Measurements from ENCODE around the gene GALNT18. TPM values are rescaled to one million over a fixed set of nuclear protein-coding genes. Genes with fewer than 3 reads are reported as not detected.

GALNT18 gene
- total RNA-seq, 1 donor from 2014 or later: 0.53 TPM

DNA sequence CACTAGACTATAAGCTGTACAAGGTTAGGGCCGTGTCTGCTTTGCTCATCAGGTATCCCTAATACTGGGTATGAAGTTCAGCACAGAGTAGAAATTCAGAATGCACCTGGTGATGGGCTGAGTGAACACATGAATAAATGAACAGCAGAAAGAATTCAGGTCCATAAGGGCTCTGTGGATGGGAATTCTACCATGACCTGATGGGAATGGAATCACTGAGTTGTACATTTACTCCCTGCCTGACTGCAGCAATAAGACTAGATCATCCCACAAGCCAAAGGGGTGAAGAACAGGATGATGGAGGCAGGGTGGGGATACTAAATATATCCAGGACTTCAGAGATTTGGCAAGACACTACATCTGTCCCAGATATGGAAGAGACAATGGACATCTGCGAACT is 182.2 kb downstream of the GALNT18 start:
- no peak for DNase-seq (ENCODE audit: low read depth, low spot score)

DNA sequence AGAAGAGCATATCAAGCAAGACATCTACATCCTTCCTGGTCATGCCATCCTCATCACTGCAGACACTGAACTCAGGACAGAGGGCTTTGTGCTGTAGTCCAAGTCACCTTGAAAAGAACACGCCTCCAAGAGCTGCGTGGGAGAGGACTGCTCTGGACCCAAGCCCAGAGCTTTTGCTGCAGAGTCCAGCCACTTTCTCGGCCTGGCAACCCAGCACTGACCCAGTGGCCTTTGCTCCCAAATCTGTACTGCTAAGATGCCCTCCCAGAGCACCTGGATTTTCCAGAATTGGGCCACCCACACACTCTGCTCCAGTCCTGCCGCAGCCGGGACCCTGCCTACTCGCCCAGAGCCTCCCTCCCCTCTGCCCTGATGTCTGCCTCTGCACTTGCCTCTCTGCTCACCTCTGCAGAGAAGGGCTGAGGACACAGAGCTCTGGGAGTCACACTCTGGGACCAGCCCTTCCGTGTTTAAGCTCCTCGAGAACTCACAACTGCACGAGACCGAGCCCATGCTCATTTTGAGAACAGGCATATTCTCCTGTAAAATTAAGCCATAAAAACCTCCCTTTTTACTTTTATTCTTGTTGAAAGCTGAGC is 185.0 kb downstream of the GALNT18 start:
- no peak for DNase-seq (ENCODE audit: low read depth, low spot score)

DNA sequence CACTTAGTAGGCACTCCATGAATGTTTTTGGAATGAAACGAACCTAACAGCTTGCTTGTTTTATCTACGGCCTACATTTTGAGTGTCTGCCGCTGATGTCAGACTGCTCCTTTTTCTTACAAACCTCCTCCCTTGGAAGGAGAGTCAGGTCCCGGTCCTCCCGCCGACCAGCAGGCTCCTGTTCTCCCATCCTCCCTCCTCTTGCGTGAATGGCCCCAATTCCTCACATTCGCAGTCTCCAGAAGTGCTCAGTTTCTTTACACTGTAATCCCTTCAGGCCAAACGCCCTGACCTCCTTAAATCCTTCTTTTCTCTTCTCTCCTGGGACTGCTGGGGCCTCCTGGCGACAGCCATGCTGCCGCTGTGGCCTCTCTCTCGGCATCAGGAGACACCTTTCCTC is 186.2 kb downstream of the GALNT18 start:
- no peak for DNase-seq (ENCODE audit: low read depth, low spot score)

DNA sequence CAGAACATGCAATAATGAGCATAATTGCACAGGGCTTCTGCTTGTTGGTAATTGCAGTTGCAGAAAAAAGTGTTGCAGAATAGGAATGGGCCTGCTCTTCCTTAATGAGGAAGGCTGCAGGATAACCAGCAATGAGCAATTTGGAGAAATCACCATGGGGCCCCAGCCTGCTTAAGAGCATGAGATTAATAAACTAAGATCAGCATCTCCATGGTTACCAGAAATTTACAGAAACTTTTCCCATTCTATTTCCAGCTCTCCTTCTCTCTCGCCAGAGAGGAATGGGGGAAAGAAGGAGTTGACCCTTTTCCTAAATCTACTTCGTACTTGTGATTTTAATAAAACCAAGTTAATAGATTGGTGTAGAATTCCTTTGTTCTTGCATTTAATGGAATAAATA is 187.8 kb downstream of the GALNT18 start:
- no peak for DNase-seq (ENCODE audit: low read depth, low spot score)

DNA sequence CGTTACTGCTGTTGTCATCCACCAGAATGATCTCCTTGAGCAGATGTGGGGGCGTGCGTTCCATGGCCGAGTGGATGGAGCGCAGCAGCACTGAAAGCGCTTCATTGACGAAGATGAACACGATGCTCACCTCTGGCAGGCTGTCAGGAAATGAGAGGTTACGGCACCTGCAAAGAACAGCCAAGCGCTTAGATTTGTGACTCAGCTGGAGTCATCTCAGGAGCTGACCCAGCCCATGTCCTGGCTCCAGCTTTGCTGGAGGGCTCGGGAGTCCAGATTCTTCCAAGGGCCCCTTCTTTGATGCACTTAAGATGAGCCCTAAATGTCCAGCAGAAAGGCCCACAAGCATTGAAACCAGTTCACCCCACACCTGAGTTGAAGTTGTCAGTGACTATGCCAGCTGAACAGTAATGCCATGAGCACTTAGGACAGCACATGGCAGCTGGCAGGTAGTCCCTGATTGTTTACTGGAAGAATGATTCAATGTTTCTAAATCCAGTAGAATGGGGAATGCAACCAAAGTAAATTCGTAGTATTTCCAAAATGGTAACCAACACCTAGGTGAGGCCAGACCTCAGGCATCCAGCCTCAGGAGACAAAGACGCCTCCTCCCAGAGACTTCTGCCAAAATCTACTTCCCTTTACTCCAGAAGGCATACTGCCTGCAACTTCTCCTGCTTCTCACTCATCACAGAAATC is 189.0 kb downstream of the GALNT18 start:
- DNase-seq (ENCODE audit: low read depth, low spot score): no peak

DNA sequence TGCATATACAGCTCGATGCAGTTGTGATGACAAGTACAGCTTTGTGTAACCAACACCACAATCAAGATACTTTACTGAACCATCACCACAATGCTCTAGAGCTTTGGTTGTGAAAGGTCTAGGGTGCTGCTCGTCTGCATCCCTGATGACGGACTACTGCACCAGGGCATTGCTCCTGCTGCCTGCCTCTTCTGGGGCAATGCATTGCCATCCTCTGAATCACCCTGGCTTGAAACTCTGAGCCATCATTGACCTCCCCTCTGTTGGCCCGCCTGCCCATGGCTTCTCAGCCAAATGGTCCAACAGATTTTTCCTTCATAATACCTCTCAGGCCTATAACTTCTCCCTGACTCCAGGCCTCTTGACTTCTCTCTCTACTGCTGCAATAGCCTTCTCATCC is 191.4 kb downstream of the GALNT18 start:
- no peak for DNase-seq (ENCODE audit: low read depth, low spot score)

DNA sequence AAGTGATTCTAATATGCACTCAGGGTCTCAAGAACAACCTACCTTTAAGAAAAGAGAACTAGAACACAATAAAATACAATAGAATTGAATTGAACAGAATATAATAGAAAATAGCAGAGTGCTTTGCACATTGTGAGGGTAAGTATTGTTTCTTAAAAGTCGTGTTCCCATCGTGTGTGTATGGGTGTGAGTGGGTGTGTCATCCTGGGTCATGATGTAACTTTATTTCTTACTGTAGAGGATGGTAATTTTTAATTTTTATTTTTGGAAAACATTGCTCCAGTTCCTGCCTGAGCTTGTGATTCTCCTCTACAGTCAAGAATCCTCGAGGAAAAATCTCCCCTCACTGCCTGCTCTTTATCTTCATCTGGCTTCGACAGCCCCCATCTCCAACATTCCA is 193.1 kb downstream of the GALNT18 start:
- no peak for DNase-seq (ENCODE audit: low read depth, low spot score)

DNA sequence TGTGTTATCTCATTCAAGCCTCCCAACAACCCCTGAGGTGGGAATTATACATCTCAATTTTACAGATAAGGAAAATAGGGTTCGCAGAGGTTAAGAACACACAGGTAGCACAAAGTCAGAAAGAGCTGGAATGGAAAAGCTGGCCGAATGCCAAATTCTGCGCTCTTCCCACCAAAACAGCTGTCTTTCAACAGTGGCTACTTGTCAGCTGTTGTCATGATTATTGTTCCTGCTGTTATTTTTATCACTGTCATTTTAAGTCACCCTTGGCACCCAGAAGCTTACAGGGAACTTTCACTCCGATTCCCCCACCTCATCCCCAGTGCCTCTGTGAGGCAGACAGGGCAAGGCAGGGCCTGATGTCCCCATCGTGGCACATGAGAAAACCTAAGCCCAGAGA is 194.3 kb downstream of the GALNT18 start:
- DNase-seq (ENCODE audit: low read depth, low spot score): no peak

DNA sequence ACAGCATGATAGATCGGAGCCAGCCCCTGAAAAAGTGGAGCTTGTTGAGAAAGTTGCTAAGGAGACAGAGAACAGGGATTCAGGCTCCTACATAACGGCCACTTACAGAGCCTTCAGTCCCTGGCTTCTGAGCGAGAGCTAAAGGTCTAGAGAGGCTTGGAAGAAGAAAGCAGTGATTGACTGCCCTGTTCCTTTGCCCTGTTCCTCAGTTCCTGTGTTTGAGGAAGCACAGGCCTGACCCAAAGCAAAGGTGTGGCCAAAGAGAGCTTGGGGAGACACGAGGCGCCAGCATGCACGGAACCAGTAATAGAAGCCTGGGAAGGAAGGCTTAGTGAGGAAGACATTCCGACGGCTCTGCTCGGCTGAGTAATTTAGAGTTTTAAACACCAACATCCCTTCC is 194.7 kb downstream of the GALNT18 start:
- no peak for DNase-seq (ENCODE audit: low read depth, low spot score)

DNA sequence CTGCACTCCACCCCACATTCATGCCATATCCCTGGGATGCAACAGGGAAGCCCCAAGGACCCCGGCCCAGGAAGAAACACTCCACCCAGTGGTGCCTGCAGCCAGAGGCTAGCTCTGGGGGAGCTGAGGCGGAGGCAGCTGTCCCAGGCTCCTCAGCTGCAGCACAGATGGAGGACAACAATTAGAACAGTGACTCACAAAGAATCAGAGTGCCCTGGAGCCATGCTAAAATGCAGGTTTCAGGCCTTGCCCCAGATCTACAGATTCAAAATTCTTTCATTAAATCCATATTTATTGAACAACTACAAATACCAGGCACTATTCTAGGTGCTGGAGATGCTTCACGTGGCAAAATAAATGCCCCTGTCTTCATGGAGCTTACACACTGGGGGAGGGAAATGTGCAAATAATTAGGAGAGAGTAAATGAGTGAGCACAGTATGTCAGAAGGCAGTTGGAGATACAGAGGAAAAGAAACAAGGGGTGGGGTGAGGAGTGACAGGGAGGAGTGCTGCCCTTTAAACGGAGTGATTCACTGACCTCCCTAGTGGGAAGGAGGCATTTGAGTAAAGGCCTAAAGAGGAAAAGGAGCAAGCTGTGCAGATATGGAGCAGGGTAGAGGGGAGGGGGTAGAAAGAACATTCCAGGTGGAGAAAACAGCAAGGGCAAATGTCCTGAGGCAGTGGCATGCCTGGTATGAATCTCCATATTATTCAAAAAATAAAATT is 195.4 kb downstream of the GALNT18 start:
- no peak for DNase-seq (ENCODE audit: low read depth, low spot score)

DNA sequence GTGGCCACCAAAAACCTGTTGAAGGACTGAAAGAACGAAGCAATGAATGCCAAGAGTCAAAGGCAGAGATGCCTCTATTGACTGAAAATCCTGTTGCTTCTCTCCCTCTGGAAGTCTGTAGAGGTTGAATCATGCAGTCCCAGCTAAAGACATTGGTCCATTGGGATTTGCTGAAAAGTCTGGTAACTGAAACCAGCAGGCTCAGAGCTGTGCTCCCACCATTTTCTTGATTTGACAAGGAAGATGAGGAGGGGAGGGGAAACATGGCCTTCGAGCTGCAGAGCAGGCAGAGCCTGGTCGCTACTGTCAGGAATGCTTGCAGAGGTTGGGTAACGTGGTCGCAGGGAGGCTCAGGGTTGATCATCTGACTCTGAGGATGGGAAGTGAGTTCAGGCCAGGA is 196.0 kb downstream of the GALNT18 start:
- no peak for DNase-seq (ENCODE audit: low read depth, low spot score)

DNA sequence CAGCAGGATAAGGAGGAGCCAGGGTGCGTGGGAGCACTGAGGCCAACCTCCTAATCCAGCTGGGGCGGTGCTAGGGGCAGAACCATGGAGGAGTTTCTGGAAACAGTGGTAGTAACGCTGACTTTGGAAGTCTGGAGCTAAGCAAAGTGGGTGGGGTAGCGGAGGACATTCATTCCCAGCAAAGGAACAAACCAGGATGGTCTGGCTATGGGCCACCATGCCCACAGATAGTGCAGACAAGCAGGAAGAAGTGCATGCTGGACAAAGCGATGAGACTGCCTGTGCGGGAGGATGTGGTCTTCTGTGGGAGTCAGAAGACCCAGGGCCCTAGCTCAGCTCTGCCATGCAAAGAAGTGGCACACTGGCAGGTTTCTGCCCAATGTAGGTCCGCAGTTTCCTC is 197.1 kb downstream of the GALNT18 start:
- DNase-seq (ENCODE audit: low read depth, low spot score): no peak

DNA sequence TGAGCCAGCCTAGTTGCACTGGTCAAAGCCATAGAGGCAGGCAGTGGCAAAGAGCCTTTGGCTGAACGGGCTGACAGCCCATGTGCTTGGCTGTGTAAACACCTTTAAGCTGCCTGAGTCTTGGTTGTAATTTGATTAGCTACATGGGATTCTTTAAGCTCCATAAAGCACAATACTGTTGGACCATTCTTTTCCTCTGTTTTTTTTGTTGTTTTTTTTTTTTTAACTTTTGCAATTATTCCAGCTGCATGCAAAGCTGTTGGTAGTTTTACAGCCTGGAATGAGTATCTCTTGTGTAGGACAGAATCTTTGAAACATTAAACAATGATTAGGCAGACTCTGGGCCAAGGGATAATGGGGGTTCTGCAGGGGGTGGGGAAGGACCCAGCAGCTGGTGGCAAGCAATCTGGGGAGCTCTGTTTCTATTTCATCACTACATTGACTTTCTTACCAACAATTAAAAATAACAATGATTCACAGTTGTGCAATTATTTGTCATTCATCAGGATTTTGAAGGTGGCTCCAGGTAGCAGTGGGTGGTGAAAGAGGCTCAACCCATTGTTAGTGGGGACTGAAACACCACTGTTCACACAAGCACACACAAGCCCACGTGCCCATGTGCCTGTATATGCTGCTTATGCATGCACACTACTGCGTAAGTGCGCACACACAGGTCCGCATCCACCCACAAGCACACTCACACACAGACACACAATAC is 199.2 kb downstream of the GALNT18 start:
- DNase-seq (ENCODE audit: low read depth, low spot score): no peak

DNA sequence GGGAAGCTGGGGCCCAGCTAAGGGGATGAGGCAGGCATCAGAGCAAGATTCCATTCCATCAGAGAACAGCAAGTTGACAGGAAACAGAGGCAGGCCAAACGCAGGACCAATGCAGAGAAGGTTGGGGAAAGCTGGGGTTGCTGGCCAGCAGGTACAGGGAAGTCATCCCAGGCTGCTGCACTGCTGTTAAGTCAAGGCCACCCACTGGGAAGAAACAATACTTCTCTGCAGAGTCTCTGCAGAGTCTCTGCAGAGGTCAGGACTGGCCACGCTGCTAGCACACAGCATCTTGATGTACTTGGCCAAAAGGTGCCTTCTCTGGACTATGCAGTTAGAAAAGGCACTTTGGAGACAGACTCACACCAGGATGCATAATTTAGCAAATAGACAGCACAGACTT is 200.3 kb downstream of the GALNT18 start:
- DNase-seq (ENCODE audit: low read depth, low spot score): no peak

DNA sequence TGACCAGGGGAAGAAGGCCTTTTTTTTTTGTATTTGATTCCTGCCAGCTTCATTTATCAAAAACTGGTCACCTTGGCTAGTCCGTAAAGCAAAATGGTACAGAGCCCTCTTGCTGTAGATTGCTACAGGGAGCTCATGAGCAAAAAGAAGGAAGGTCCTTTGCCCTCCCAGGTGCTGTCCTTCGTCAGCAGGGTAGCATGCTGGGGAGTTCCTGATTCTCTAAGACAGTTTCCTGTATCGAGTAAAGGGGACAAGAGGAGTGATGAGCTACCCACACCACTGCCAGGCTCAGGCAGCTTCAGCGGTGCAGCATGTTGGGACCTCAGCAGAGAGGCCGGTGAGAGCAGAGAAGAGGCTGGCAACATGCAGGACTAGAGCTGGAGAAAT is 200.9 kb downstream of the GALNT18 start:
- DNase-seq (ENCODE audit: low read depth, low spot score): no peak

DNA sequence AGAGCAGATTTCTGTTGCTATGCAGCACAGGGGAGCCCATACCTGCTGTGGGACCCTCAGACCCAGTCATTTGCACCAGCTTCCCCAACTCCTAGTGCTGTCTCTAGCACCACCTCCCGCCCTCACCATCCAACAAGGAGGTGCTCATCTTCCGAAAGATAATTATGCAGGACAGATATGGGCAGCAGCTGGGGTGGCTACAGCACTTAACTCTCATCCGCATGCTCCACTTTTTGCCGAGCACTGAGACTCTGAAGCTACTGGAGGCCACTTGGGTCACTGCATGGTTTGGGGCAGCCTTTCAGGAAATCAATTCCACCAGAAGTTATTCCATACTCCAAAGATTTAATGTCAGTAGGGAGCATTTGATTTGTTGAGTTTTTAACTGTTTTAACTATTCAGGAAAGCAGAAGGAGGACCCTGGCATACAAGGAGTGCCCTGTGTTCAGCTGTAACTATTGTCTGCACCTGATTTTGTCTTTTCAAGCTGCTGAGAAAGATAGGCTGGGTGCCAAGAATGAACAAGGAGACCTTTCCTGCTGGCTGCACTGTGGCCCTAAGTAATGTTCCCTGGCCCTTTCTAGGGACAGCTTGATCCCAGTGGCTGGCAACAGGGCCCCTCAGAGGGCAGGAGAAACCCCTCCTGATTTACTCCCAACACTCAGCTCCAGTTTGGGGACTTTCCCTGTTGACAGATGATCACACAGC is 201.5 kb downstream of the GALNT18 start:
- DNase-seq (ENCODE audit: low read depth, low spot score): peak; percentile 15

DNA sequence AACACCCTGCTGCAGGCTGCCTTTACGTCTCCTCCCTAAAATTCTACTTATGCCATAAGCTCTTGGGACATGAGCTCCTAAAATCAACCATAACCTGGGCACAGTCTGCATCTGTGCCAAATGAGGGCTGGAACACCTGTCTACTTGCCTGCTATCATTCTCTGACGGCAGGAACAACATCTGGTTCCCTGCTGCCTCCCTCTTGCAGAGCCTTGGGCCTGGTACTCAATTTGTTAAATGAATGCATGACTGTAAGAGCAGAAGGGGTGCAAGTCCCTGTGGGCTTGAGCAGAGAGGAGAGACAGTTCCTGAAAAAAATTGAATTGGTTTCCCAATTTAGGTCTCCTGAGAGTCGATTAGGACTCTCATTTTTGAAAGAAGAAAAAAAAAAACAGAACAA is 202.1 kb downstream of the GALNT18 start:
- DNase-seq (ENCODE audit: low read depth, low spot score): no peak

DNA sequence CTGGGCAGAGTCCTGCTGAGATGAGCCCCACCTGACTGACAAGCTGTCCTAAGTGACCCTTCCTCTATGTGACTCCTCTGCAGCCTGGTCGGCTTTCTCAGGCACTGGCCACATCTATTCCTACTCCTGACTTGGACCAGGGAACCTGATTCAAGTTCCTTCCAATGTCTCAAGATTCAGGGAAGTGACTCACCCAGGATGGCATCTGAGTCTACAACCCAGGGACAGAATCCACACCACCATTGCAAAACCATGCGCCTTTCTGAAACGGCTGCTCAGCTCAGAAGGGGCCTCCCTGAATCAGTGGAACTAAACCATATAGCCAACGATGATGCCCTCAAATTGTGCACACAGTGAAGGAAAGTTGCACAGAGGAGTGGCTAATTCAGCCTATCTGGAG is 204.9 kb downstream of the GALNT18 start:
- no peak for DNase-seq (ENCODE audit: low read depth, low spot score)

DNA sequence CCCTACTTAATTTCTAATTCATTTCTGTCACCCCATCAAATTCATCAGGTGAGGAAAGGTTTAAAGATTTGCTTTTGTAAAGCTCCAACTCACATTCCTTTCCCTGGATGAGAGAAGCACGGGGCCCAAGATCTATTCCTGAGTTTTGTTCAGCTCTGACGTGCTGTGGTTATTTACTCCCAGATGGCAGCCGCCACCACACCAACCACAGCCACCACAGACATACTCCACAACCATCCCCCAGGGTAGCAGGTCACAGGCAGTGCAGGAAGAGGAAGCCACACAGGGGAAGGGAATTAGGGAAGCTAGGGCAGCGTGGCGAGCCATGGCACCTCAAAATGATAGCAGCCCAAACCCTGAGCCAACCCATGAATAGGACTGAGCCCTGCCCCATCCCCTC is 205.3 kb downstream of the GALNT18 start:
- DNase-seq (ENCODE audit: low read depth, low spot score): no peak

DNA sequence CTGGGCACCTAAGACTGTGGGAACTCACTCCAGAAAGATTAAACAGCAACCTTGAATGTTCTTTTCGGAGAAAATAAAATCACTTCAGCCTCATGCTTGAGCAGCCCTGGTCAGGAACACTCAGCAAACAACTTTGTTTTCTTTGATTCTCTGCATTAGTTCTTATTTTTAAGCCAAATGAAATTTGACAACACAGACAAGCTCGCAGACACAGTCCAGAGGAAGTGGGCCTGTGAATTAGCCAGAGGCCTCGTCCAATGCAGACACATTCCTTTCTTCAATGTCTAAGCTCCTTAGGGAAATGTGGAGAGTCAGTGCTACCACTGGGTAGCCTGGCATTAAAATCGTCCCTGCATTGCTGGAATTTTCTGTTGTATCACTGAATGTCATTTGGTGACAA is 205.9 kb downstream of the GALNT18 start:
- DNase-seq (ENCODE audit: low read depth, low spot score): no peak

DNA sequence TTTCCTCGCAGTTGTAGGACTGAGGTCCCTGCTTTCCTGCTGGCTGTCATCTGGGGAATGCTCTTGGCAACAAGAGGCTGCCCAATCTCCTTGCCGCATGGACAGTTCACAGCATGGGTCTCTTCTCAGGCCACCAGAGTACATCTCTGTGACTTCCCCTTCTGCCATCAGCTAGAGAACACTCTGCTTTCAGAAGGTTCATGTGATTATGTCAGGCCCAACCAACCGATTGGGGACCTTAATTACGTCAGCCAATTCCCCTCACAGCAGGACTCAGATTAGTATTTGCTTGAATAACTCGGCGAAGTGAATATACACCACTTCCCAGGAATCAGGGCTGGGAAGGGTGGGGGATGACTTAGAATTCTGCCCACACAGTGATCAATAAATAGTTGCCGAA is 206.8 kb downstream of the GALNT18 start:
- no peak for DNase-seq (ENCODE audit: low read depth, low spot score)

DNA sequence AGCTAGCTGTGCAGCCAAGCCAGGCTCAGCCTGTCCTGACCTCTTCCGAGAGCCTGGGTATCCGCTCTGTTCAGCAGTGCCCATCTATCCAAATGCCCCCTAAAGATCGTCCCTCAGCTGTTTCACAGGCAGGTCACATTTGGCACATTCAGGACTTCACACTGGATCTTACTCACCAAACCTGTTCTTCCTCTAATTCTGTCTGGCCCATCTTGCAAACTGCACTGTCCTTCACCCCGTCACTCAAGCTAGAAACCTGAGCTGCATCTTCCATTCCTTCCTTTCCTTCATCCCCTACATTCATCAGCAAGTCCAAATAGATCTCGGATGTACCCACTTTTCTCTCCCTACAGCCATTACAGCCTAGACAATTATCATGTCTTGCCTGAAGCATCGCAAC is 208.0 kb downstream of the GALNT18 start:
- DNase-seq (ENCODE audit: low read depth, low spot score): no peak
